HG03442 (cell line): ENCODE results near the gene LSAMP.

ENCODE experiments used
- ATAC-seq: cut with Tn5 transposase; IDR thresholded peaks from one replicate; pipeline ENCODE4 v1.9.1; 2021; ENCODE audit warnings: mild to moderate bottlenecking, moderate library complexity; ENCODE audit not compliant: unreplicated experiment

Gene LSAMP

GRCh38 chr3:116445311-116445841 is at the start of gene LSAMP:
LSAMP (minus strand) TSS chr3:116445487.
- ATAC-seq: no peak

GRCh38 chr3:116492379-116492778 is 47.1 kb upstream of the LSAMP start:
- ATAC-seq: no peak

GRCh38 chr3:116483135-116483534 is 37.8 kb upstream of the LSAMP start:
- no peak for ATAC-seq

- no peak for ATAC-seq
These were observed 31.4 kb upstream of the LSAMP start for GRCh38 chr3:116476691-116477090.

- no peak for ATAC-seq
These were observed 29.5 kb upstream of the LSAMP start for GRCh38 chr3:116474801-116475200.

- ATAC-seq: no peak
These were observed 28.9 kb upstream of the LSAMP start for GRCh38 chr3:116474032-116474780.

- no peak for ATAC-seq
These were observed 28.3 kb upstream of the LSAMP start for GRCh38 chr3:116473602-116474001.

- ATAC-seq: no peak
These were observed 25.4 kb upstream of the LSAMP start for GRCh38 chr3:116470605-116471197.

- no peak for ATAC-seq
These were observed 24.3 kb upstream of the LSAMP start for GRCh38 chr3:116469546-116469945.

- no peak for ATAC-seq
These were observed 19.1 kb upstream of the LSAMP start for GRCh38 chr3:116464276-116464798.

GRCh38 chr3:116453666-116454346 is 8.5 kb upstream of the LSAMP start:
- ATAC-seq: no peak

GRCh38 chr3:116449546-116450350 is 4.5 kb upstream of the LSAMP start:
- ATAC-seq: no peak

- no peak for ATAC-seq
These were observed 703 bp upstream of the LSAMP start for GRCh38 chr3:116445990-116446389.

- ATAC-seq: no peak
These were observed 422 bp downstream of the LSAMP start for GRCh38 chr3:116444819-116445310.

GRCh38 chr3:116444115-116444747 is 1.1 kb downstream of the LSAMP start:
- no peak for ATAC-seq

GRCh38 chr3:116443191-116443661 is 2.1 kb downstream of the LSAMP start:
- ATAC-seq: no peak

GRCh38 chr3:116442331-116443021 is 2.8 kb downstream of the LSAMP start:
- ATAC-seq: no peak

- ATAC-seq: no peak
These were observed 3.6 kb downstream of the LSAMP start for GRCh38 chr3:116441652-116442051.

GRCh38 chr3:116440196-116440595 is 5.1 kb downstream of the LSAMP start:
- no peak for ATAC-seq
